WTC11 (cell line): Measurements from ENCODE around the gene TRDMT1. TPM values are rescaled to one million over a fixed set of nuclear protein-coding genes. Genes with fewer than 3 reads are reported as not detected.

Source experiments
- ATAC-seq: fragments of 200-7000 bp; cut with Tn5 transposase; 2 replicates; pipeline ENCODE4 v1.10.0; 2021; ENCODE audit warnings: mild to moderate bottlenecking, moderate library complexity
- CTCF ChIA-PET: fragments of 300-600 bp; sonication (Branson Sonifier 250); formaldehyde crosslinking; loops from one replicate; lab custom pipeline; 2021; ENCODE audit warnings: antibody characterized with exemption; lab: Charles Lee
- POLR2A ChIA-PET: fragments of 350-600 bp; sonication (Branson Sonifier 250); formaldehyde crosslinking; loops from one replicate; lab custom pipeline; 2021; ENCODE audit warnings: antibody characterized with exemption; lab: Charles Lee
- DNase-seq: peaks from one replicate; pipeline ENCODE4 v3.0.0; 2021; ENCODE audit warnings: low spot score
- H3K27ac Mint-ChIP-seq: 2 replicates; pipeline ENCODE4 v1.8.0; 2021; ENCODE audit warnings: mixed read lengths
- H3K27me3 Mint-ChIP-seq: 2 replicates; pipeline ENCODE4 v1.8.0; 2021; ENCODE audit warnings: low read depth, mild to moderate bottlenecking, moderate library complexity, mixed read lengths
- H3K36me3 Mint-ChIP-seq: 2 replicates; pipeline ENCODE4 v1.8.0; 2021; ENCODE audit warnings: mixed read lengths
- H3K4me1 Mint-ChIP-seq: 2 replicates; pipeline ENCODE4 v1.8.0; 2022; ENCODE audit warnings: mixed read lengths
- H3K4me3 Mint-ChIP-seq: 2 replicates; pipeline ENCODE4 v1.8.0; 2021; ENCODE audit warnings: mild to moderate bottlenecking, moderate library complexity, mixed read lengths
- H3K9me3 Mint-ChIP-seq: 2 replicates; pipeline ENCODE4 v1.8.0; 2021; ENCODE audit warnings: mixed read lengths
- E2F5 ChIP-seq: sonication (generic); formaldehyde crosslinking; IDR thresholded peaks from 2 replicates; pipeline ENCODE4 v1.8.1; 2022; ENCODE audit warnings: mild to moderate bottlenecking, moderate library complexity, missing genetic modification reagents
- ELF4 ChIP-seq: sonication (generic); formaldehyde crosslinking; IDR thresholded peaks from 2 replicates; pipeline ENCODE4 v1.8.1; 2022; ENCODE audit warnings: low read depth, mild to moderate bottlenecking, moderate library complexity, missing genetic modification reagents
- EMX1 ChIP-seq: fragments of 250-450 bp; sonication (Bioruptor Pico); IDR thresholded peaks from 2 replicates; pipeline ENCODE4 v1.8.0; 2021; ENCODE audit warnings: mild to moderate bottlenecking
- ETV6 ChIP-seq: sonication (generic); formaldehyde crosslinking; IDR thresholded peaks from 2 replicates; pipeline ENCODE4 v1.8.1; 2022; ENCODE audit warnings: mild to moderate bottlenecking, missing genetic modification reagents
- FOXP1 ChIP-seq: sonication (generic); formaldehyde crosslinking; IDR thresholded peaks from 2 replicates; pipeline ENCODE4 v1.8.0; 2022; ENCODE audit warnings: missing genetic modification reagents, mild to moderate bottlenecking, moderate library complexity, borderline replicate concordance
- IRF1 ChIP-seq: sonication (generic); formaldehyde crosslinking; IDR thresholded peaks from 2 replicates; pipeline ENCODE4 v1.8.0; 2023; ENCODE audit warnings: missing genetic modification reagents
- IRF2 ChIP-seq: sonication (generic); formaldehyde crosslinking; IDR thresholded peaks from 2 replicates; pipeline ENCODE4 v1.8.0; 2022; ENCODE audit warnings: low read depth, missing genetic modification reagents, borderline replicate concordance
- MLX ChIP-seq: sonication (generic); formaldehyde crosslinking; IDR thresholded peaks from 2 replicates; pipeline ENCODE4 v1.8.1; 2023; ENCODE audit warnings: mild to moderate bottlenecking, missing genetic modification reagents, moderate library complexity
- PREB ChIP-seq: sonication (generic); formaldehyde crosslinking; IDR thresholded peaks from 2 replicates; pipeline ENCODE4 v1.8.1; 2022; ENCODE audit warnings: mild to moderate bottlenecking, missing genetic modification reagents, moderate library complexity, borderline replicate concordance
- TP53 ChIP-seq: sonication (generic); formaldehyde crosslinking; IDR thresholded peaks from 2 replicates; pipeline ENCODE4 v1.8.1; 2023; ENCODE audit warnings: mild to moderate bottlenecking, missing genetic modification reagents
- ZBTB43 ChIP-seq: sonication (generic); formaldehyde crosslinking; IDR thresholded peaks from 2 replicates; pipeline ENCODE4 v1.8.1; 2023; ENCODE audit warnings: mild to moderate bottlenecking, missing genetic modification reagents
- ZNF121 ChIP-seq: sonication (generic); formaldehyde crosslinking; IDR thresholded peaks from 2 replicates; pipeline ENCODE4 v1.8.0; 2023; ENCODE audit warnings: missing genetic modification reagents
- ZNF317 ChIP-seq: sonication (generic); formaldehyde crosslinking; IDR thresholded peaks from 2 replicates; pipeline ENCODE4 v1.8.1; 2023; ENCODE audit warnings: low read depth, mild to moderate bottlenecking, moderate library complexity, missing genetic modification reagents, borderline replicate concordance
- ZNF425 ChIP-seq: fragments of 250-450 bp; sonication (Bioruptor Pico); conservative IDR thresholded peaks from 2 replicates; pipeline ENCODE4 v1.9.0; 2021; ENCODE audit warnings: mild to moderate bottlenecking
- total RNA-seq: library from RNA; stranded (reverse); gene quantifications from 3 replicates; pipeline ENCODE4 v1.2.3, GENCODE V29; 2021
- TF ChIP-seq, protein P1 (sequence below): fragments of 250-450 bp; sonication (Bioruptor Pico); IDR thresholded peaks from 2 replicates; pipeline ENCODE4 v1.9.0; 2021; ENCODE audit warnings: mild to moderate bottlenecking
- TF ChIP-seq, protein P2 (sequence below): sonication (generic); formaldehyde crosslinking; IDR thresholded peaks from 2 replicates; pipeline ENCODE4 v1.8.1; 2023; ENCODE audit warnings: mild to moderate bottlenecking, moderate library complexity, missing genetic modification reagents
- TF ChIP-seq, protein P3 (sequence below): sonication (generic); formaldehyde crosslinking; conservative IDR thresholded peaks from 2 replicates; pipeline ENCODE4 v1.8.1; 2023; ENCODE audit warnings: mild to moderate bottlenecking, low read depth, missing genetic modification reagents, moderate library complexity
- TF ChIP-seq, protein P4 (sequence below): fragments of 250-450 bp; sonication (Bioruptor Pico); IDR thresholded peaks from 2 replicates; pipeline ENCODE4 v2.1.2; 2022; ENCODE audit warnings: mild to moderate bottlenecking, moderate library complexity
- TF ChIP-seq, protein P5 (sequence below): sonication (generic); formaldehyde crosslinking; IDR thresholded peaks from 2 replicates; pipeline ENCODE4 v1.8.0; 2023; ENCODE audit warnings: missing genetic modification reagents, mild to moderate bottlenecking, borderline replicate concordance

The TRDMT1 gene
- total RNA-seq, 1 experiment from 2014 or later: 11.7 TPM

- POLR2A ChIA-PET: no interaction called here
- H3K4me1 Mint-ChIP-seq: no peaks in the 10 kb centered on the region
- CTCF ChIA-PET: no interaction called here
These were observed 94.5 kb downstream of the TRDMT1 start for GRCh38 chr10:17106991-17107390.

More at GRCh38 chr10:17106991-17107390, 94.5 kb downstream of the TRDMT1 start:
- Mint-ChIP-seq H3K36me3 (no peaks in the 10 kb centered on the region), H3K27ac (no peak overlapping the region), H3K27me3 (no peaks in the 10 kb centered on the region), H3K9me3 (no peaks in the 10 kb centered on the region), H3K4me3 (no peak overlapping the region)
- DNase-seq (no peak), ATAC-seq (no peak)
- TF ChIP-seq PREB (CRISPR knock-in tag): no peak
- TF ChIP-seq IRF1 (CRISPR knock-in tag): no peak
- no peak for TF ChIP-seq FOXP1 (CRISPR knock-in tag)
- TF ChIP-seq, protein P1, sequence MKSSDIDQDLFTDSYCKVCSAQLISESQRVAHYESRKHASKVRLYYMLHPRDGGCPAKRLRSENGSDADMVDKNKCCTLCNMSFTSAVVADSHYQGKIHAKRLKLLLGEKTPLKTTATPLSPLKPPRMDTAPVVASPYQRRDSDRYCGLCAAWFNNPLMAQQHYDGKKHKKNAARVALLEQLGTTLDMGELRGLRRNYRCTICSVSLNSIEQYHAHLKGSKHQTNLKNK: no peak
- TF ChIP-seq, protein P2, sequence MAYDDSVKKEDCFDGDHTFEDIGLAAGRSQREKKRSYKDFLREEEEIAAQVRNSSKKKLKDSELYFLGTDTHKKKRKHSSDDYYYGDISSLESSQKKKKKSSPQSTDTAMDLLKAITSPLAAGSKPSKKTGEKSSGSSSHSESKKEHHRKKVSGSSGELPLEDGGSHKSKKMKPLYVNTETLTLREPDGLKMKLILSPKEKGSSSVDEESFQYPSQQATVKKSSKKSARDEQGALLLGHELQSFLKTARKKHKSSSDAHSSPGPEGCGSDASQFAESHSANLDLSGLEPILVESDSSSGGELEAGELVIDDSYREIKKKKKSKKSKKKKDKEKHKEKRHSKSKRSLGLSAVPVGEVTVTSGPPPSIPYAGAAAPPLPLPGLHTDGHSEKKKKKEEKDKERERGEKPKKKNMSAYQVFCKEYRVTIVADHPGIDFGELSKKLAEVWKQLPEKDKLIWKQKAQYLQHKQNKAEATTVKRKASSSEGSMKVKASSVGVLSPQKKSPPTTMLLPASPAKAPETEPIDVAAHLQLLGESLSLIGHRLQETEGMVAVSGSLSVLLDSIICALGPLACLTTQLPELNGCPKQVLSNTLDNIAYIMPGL: no peak
- no peak for TF ChIP-seq ELF4 (CRISPR knock-in tag)
- TF ChIP-seq EMX1 (CRISPR knock-in tag): no peak
- TF ChIP-seq ZNF317 (CRISPR knock-in tag): no peak
- TF ChIP-seq ZNF121: no peak
- TF ChIP-seq E2F5: no peak
- TF ChIP-seq, protein P3, sequence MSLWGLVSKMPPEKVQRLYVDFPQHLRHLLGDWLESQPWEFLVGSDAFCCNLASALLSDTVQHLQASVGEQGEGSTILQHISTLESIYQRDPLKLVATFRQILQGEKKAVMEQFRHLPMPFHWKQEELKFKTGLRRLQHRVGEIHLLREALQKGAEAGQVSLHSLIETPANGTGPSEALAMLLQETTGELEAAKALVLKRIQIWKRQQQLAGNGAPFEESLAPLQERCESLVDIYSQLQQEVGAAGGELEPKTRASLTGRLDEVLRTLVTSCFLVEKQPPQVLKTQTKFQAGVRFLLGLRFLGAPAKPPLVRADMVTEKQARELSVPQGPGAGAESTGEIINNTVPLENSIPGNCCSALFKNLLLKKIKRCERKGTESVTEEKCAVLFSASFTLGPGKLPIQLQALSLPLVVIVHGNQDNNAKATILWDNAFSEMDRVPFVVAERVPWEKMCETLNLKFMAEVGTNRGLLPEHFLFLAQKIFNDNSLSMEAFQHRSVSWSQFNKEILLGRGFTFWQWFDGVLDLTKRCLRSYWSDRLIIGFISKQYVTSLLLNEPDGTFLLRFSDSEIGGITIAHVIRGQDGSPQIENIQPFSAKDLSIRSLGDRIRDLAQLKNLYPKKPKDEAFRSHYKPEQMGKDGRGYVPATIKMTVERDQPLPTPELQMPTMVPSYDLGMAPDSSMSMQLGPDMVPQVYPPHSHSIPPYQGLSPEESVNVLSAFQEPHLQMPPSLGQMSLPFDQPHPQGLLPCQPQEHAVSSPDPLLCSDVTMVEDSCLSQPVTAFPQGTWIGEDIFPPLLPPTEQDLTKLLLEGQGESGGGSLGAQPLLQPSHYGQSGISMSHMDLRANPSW: no peak
- TF ChIP-seq, protein P4, sequence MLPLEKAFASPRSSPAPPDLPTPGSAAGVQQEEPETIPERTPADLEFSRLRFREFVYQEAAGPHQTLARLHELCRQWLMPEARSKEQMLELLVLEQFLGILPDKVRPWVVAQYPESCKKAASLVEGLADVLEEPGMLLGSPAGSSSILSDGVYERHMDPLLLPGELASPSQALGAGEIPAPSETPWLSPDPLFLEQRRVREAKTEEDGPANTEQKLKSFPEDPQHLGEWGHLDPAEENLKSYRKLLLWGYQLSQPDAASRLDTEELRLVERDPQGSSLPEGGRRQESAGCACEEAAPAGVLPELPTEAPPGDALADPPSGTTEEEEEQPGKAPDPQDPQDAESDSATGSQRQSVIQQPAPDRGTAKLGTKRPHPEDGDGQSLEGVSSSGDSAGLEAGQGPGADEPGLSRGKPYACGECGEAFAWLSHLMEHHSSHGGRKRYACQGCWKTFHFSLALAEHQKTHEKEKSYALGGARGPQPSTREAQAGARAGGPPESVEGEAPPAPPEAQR: no peak
- TF ChIP-seq ZNF425 (CRISPR knock-in tag): no peak
- TF ChIP-seq, protein P5, sequence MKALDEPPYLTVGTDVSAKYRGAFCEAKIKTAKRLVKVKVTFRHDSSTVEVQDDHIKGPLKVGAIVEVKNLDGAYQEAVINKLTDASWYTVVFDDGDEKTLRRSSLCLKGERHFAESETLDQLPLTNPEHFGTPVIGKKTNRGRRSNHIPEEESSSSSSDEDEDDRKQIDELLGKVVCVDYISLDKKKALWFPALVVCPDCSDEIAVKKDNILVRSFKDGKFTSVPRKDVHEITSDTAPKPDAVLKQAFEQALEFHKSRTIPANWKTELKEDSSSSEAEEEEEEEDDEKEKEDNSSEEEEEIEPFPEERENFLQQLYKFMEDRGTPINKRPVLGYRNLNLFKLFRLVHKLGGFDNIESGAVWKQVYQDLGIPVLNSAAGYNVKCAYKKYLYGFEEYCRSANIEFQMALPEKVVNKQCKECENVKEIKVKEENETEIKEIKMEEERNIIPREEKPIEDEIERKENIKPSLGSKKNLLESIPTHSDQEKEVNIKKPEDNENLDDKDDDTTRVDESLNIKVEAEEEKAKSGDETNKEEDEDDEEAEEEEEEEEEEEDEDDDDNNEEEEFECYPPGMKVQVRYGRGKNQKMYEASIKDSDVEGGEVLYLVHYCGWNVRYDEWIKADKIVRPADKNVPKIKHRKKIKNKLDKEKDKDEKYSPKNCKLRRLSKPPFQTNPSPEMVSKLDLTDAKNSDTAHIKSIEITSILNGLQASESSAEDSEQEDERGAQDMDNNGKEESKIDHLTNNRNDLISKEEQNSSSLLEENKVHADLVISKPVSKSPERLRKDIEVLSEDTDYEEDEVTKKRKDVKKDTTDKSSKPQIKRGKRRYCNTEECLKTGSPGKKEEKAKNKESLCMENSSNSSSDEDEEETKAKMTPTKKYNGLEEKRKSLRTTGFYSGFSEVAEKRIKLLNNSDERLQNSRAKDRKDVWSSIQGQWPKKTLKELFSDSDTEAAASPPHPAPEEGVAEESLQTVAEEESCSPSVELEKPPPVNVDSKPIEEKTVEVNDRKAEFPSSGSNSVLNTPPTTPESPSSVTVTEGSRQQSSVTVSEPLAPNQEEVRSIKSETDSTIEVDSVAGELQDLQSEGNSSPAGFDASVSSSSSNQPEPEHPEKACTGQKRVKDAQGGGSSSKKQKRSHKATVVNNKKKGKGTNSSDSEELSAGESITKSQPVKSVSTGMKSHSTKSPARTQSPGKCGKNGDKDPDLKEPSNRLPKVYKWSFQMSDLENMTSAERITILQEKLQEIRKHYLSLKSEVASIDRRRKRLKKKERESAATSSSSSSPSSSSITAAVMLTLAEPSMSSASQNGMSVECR: no peak
- TF ChIP-seq ZBTB43: no peak
- TF ChIP-seq TP53 (CRISPR knock-in tag): no peak
- no peak for TF ChIP-seq MLX (CRISPR knock-in tag)
- no peak for TF ChIP-seq ETV6 (CRISPR knock-in tag)
- TF ChIP-seq IRF2 (CRISPR knock-in tag): no peak
